K562 (cell line): ENCODE measurements around the gene PDE8B. TPM values are rescaled to one million over a fixed set of nuclear protein-coding genes. Genes with fewer than 3 reads are reported as not detected.

Source experiments
- ATAC-seq: fragments of 200-7000 bp; cut with Tn5 transposase; 3 replicates; pipeline ENCODE4 v1.9.1; 2020; ENCODE audit warnings: moderate library complexity
- BruUV-seq: library from RNA; stranded (reverse); fragments of 400-500 nt; replicated peaks from 2 replicates; lab custom pipeline; 2021; lab: Mats Ljungman, UMichigan
- CTCF ChIA-PET: fragments of 300-600 bp; formaldehyde crosslinking; extraction: SDS; loops from one replicate; lab custom pipeline; 2021; ENCODE audit warnings: low intra/inter-chr PET ratio; lab: Yijun Ruan, JAX
- POLR2A ChIA-PET: fragments of 300-600, 350-650 bp; sonication (Branson Sonifier 250); formaldehyde crosslinking; extraction: SDS; loops from one replicate; lab custom pipeline; 2021; ENCODE audit warnings: antibody characterized with exemption, inconsistent platforms; lab: Yijun Ruan, JAX
- DNase-seq, 4 experiments: peaks; one replicate each; pipeline versions ENCODE4 v3.0.0 to v3.0.0-alpha.2; 2011 to 2018; ENCODE audit warnings: low spot score in 3 of 4, mixed read lengths in 3 of 4; ENCODE audit errors: extremely low read depth in 1 of 4
- FAIRE-seq: peaks from 2 replicates; lab custom pipeline; 2011; peaks lifted over from hg19 to GRCh38; lab: Jason Lieb, UNC
- H2AFZ ChIP-seq: 2 replicates; pipeline ENCODE4 v1.6.0; 2011; ENCODE audit warnings: low read depth, low read length, control low read depth, inconsistent platforms
- H3K27ac ChIP-seq: fragments of 200-600 bp; 3 replicates; pipeline ENCODE4 v1.8.0; 2011; ENCODE audit warnings: low read depth, mild to moderate bottlenecking, control low read depth, inconsistent platforms, low read length, moderate library complexity, mixed read lengths; ENCODE audit errors: extremely low read depth
- H3K27me3 ChIP-seq, 2 experiments: fragments of 300-600 bp in 1 of 2; 2 replicates in 1 of 2; 3 replicates in 1 of 2; pipeline versions ENCODE4 v1.6.0 to v1.8.0; 2011; ENCODE audit warnings: inconsistent platforms in 2 of 2, low read length in 2 of 2, mild to moderate bottlenecking in 1 of 2, mixed read lengths in 1 of 2, moderate library complexity in 1 of 2; ENCODE audit not compliant: control insufficient read depth in 2 of 2, insufficient read depth in 2 of 2
- H3K36me3 ChIP-seq: fragments of 300-600 bp; 3 replicates; pipeline ENCODE4 v1.8.0; 2011; ENCODE audit warnings: mild to moderate bottlenecking, low read length, inconsistent platforms; ENCODE audit not compliant: control insufficient read depth, insufficient read depth
- H3K4me1 ChIP-seq, 2 experiments: fragments of 200-600 bp in 1 of 2; replicated peaks in 1 of 2; 2 replicates in 1 of 2; 3 replicates in 1 of 2; pipeline versions ENCODE4 v1.5.1 to v1.8.0; 2011; ENCODE audit warnings: inconsistent platforms in 2 of 2, low read length in 2 of 2, mild to moderate bottlenecking in 1 of 2, mixed read lengths in 1 of 2, moderate library complexity in 1 of 2; ENCODE audit not compliant: control insufficient read depth in 2 of 2, insufficient read depth in 2 of 2
- H3K4me2 ChIP-seq: 2 replicates; pipeline ENCODE4 v1.6.1; 2011; ENCODE audit warnings: low read length, control low read depth, inconsistent platforms, mixed read lengths; ENCODE audit not compliant: insufficient read depth
- H3K4me3 ChIP-seq: fragments of 200-600 bp; sonication (generic), shearing (Covaris generic); 2 replicates; pipeline ENCODE4 v1.5.1; 2016; ENCODE audit warnings: control low read depth, inconsistent platforms
- H3K79me2 ChIP-seq: fragments of 200-600 bp; 3 replicates; pipeline ENCODE4 v1.8.0; 2011; ENCODE audit warnings: low read length, inconsistent platforms; ENCODE audit not compliant: control insufficient read depth, insufficient read depth
- H3K9ac ChIP-seq, 2 experiments: 2 replicates each; pipeline versions ENCODE4 v1.6.0 to v1.6.1; 2011; ENCODE audit warnings: low read depth in 2 of 2, low read length in 2 of 2, control low read depth in 1 of 2, inconsistent platforms in 1 of 2, mild to moderate bottlenecking in 1 of 2, mixed read lengths in 1 of 2; ENCODE audit not compliant: insufficient read depth in 1 of 2
- H3K9me1 ChIP-seq: one replicate; pipeline ENCODE4 v1.6.0; 2011; ENCODE audit warnings: inconsistent platforms, mild to moderate bottlenecking, low read length, moderate library complexity; ENCODE audit not compliant: control insufficient read depth, insufficient read depth
- H3K9me3 ChIP-seq: replicated peaks from 2 replicates; pipeline ENCODE4 v1.5.1; 2011; ENCODE audit warnings: low read depth, low read length, inconsistent platforms; ENCODE audit not compliant: control insufficient read depth, insufficient read depth
- H4K20me1 ChIP-seq: replicated peaks from 2 replicates; pipeline ENCODE4 v1.6.1; 2011; ENCODE audit warnings: low read length, inconsistent platforms, mixed read lengths; ENCODE audit not compliant: control insufficient read depth, insufficient read depth
- DIDO1 ChIP-seq: fragments of 450-650 bp; IDR thresholded peaks from 2 replicates; pipeline ENCODE4 v1.6.1; 2016; ENCODE audit warnings: low read depth, missing biosample characterization, missing genetic modification characterization
- ELF2 ChIP-seq: fragments of 250-450 bp; sonication (Bioruptor Pico); IDR thresholded peaks from 2 replicates; pipeline ENCODE4 v1.5.0; 2021; ENCODE audit warnings: mild to moderate bottlenecking
- ETV6 ChIP-seq, 3 experiments: fragments of 150-350 bp in 1 of 3; sonication (generic) in 1 of 3; formaldehyde crosslinking in 1 of 3; IDR thresholded peaks; 2 replicates each; pipeline versions ENCODE4 v1.6.1 to v1.8.0; 2014 to 2022; ENCODE audit warnings: borderline replicate concordance in 2 of 3, low read depth in 2 of 3, antibody characterized with exemption in 1 of 3, low read length in 1 of 3, mild to moderate bottlenecking in 1 of 3, missing genetic modification reagents in 1 of 3
- FOXA3 ChIP-seq, 2 experiments: fragments of 450-650 bp in 1 of 2; sonication (generic) in 1 of 2; formaldehyde crosslinking; IDR thresholded peaks in 1 of 2; conservative IDR thresholded peaks in 1 of 2; 2 replicates each; pipeline versions ENCODE4 v1.4.0 to v1.8.0; 2020 to 2022; ENCODE audit warnings: mild to moderate bottlenecking in 2 of 2, missing genetic modification reagents in 1 of 2
- GATAD2B ChIP-seq: fragments of 450-650 bp; IDR thresholded peaks from 2 replicates; pipeline ENCODE4 v1.6.1; 2017; ENCODE audit warnings: mild to moderate bottlenecking, borderline replicate concordance
- NR2C2 ChIP-seq, 2 experiments: fragments of 200-800 bp in 1 of 2; sonication (Bioruptor generic) in 1 of 2; sonication (generic) in 1 of 2; formaldehyde crosslinking in 1 of 2; IDR thresholded peaks; 2 replicates each; pipeline versions ENCODE4 v1.6.1 to v1.8.0; 2016 to 2022; ENCODE audit warnings: mild to moderate bottlenecking in 1 of 2, missing compliant biosample characterization in 1 of 2, missing genetic modification characterization in 1 of 2, missing genetic modification reagents in 1 of 2
- PHB ChIP-seq: fragments of 250-450 bp; sonication (Bioruptor Pico); IDR thresholded peaks from 2 replicates; pipeline ENCODE4 v1.5.0; 2021
- ZNF263 ChIP-seq: sonication (generic); formaldehyde crosslinking; IDR thresholded peaks from 2 replicates; pipeline ENCODE4 v1.8.0; 2022; ENCODE audit warnings: mild to moderate bottlenecking, missing genetic modification reagents, borderline replicate concordance
- ZNF507 ChIP-seq: conservative IDR thresholded peaks from 2 replicates; pipeline ENCODE4 v1.6.1; 2017; ENCODE audit warnings: missing genetic modification characterization, missing compliant biosample characterization
- ZNF830 ChIP-seq: fragments of 250-450 bp; sonication (Bioruptor Pico); IDR thresholded peaks from 2 replicates; pipeline ENCODE4 v1.5.0; 2021; ENCODE audit warnings: mild to moderate bottlenecking
- WGBS: fragments of 100-300 bp; shearing (Covaris generic); methylation state at CpG from one replicate; pipeline ENCODE4 v1.1.6; 2016; ENCODE audit warnings: low coverage, mixed read lengths; ENCODE audit not compliant: insufficient coverage; ENCODE audit errors: missing lambda C conversion rate; 5-methylcytosine and 5-hydroxymethylcytosine counted together
- in situ Hi-C: fragments of 300-500 bp; cut with MboI; formaldehyde crosslinking; loops from 4 replicates; pipeline ENCODE4 v1.15.0; 2018; ENCODE audit warnings: inconsistent platforms, mixed read lengths
- intact Hi-C: fragments of 100-400 bp; cut with micrococcal nuclease; formaldehyde crosslinking; loops from 2 replicates; pipeline ENCODE4 v1.14.2; 2022
- polyA plus RNA-seq, 8 experiments: library from polyadenylated mRNA; depleted of rRNA in 4 of 8; stranded (reverse) in 5 of 8; unstranded in 3 of 8; fragments of >200 nt; fragmentation: Nextera tagmentation in 2 of 8; fragmentation: Illumina TruSeq in 1 of 8; extraction: Ambion mirVana in 2 of 8; extraction: Trizol in 1 of 8; gene quantifications; 2 replicates each; pipeline versions ENCODE4 v1.2.1 to v1.2.3, GENCODE V29; 2011 to 2014; ENCODE audit warnings: inconsistent platforms in 1 of 8, missing spikeins in 1 of 8
- total RNA-seq, 7 experiments: library from RNA; depleted of rRNA in 6 of 7; stranded (reverse); fragments of >200 nt in 6 of 7; fragmentation: Illumina TruSeq in 2 of 7; extraction: Trizol in 2 of 7; gene quantifications; 2 replicates each; pipeline versions ENCODE4 v1.2.1 to v1.2.3, GENCODE V29; 2011 to 2021; ENCODE audit warnings: low replicate concordance in 1 of 7
- TF ChIP-seq, protein P1 (sequence below): fragments of 450-650 bp; IDR thresholded peaks from one replicate; pipeline ENCODE4 v1.6.1; 2018; ENCODE audit warnings: mild to moderate bottlenecking, moderate library complexity; ENCODE audit not compliant: partially characterized antibody
- TF ChIP-seq, protein P2 (sequence below): IDR thresholded peaks from 2 replicates; pipeline ENCODE4 v1.6.1; 2012; ENCODE audit warnings: low read depth, low read length, improper control_type of control experiment, borderline replicate concordance
- TF ChIP-seq, protein P3 (sequence below): IDR thresholded peaks from 2 replicates; pipeline ENCODE4 v1.6.1; 2014; ENCODE audit warnings: antibody characterized with exemption
- TF ChIP-seq, protein P4 (sequence below): fragments of 450-650 bp; IDR thresholded peaks from 2 replicates; pipeline ENCODE4 v1.6.1; 2016; ENCODE audit warnings: low read depth, mild to moderate bottlenecking, moderate library complexity

PDE8B gene
- total and polyA plus RNA-seq, 9 of the 15 experiments (the other 6 are each of a cell fraction or from before 2014, with no cell fraction given): 0.15 to 0.28 TPM; not detected in 7

DNA sequence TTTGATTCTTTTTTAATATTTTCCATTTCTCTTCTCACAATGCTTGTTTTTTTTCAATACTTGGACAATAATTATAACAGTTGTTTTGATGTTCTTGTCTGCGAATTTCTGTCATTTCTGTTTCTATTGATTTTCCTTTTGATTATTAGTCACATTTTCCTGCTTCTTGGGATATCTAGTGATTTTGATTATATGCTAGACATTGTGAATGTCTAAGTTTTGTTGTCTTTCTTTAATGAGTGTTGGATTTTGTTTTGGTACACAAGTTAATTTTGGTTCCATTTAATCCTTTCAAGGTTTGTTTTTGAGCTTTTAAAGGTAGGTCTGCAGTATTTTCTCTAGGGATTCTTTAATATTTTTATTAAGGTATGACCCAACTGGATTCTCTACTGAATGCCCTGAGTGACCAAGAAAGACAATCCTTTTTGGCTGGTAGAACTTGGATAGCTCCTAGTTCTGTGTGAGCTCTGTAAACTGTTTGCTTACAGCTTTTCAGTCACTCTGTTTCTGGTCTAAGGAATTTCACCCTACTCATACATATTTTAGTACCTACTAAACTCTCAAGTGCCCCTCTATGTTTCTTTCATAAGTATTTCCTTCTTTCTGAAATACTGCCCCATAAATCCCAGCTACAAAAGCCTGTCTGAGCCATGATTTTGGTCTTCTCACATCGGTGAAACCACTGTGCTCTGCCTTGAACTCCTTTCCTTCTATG, 12.5 kb upstream of the PDE8B start:
- no peak overlapping the region for H3K9ac ChIP-seq
- in situ Hi-C loops (no loop called here), intact Hi-C loops (no loop called here)
- H2AFZ ChIP-seq: no peak overlapping the region
- CTCF ChIA-PET: no interaction called here
- ATAC-seq (no peak), DNase-seq (no peak), FAIRE-seq (no peak)
- TF ChIP-seq NR2C2 (CRISPR knock-in tag; IDR thresholded peaks at IDR 0.05): no peak
- TF ChIP-seq NR2C2 (tag; IDR thresholded peaks at IDR 0.05): no peak
- TF ChIP-seq GATAD2B: no peak
- no peak for TF ChIP-seq DIDO1 (tag)
- TF ChIP-seq, protein P1, sequence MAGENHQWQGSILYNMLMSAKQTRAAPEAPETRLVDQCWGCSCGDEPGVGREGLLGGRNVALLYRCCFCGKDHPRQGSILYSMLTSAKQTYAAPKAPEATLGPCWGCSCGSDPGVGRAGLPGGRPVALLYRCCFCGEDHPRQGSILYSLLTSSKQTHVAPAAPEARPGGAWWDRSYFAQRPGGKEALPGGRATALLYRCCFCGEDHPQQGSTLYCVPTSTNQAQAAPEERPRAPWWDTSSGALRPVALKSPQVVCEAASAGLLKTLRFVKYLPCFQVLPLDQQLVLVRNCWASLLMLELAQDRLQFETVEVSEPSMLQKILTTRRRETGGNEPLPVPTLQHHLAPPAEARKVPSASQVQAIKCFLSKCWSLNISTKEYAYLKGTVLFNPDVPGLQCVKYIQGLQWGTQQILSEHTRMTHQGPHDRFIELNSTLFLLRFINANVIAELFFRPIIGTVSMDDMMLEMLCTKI: no peak
- no peak for TF ChIP-seq ZNF507 (tag)
- TF ChIP-seq, protein P2, sequence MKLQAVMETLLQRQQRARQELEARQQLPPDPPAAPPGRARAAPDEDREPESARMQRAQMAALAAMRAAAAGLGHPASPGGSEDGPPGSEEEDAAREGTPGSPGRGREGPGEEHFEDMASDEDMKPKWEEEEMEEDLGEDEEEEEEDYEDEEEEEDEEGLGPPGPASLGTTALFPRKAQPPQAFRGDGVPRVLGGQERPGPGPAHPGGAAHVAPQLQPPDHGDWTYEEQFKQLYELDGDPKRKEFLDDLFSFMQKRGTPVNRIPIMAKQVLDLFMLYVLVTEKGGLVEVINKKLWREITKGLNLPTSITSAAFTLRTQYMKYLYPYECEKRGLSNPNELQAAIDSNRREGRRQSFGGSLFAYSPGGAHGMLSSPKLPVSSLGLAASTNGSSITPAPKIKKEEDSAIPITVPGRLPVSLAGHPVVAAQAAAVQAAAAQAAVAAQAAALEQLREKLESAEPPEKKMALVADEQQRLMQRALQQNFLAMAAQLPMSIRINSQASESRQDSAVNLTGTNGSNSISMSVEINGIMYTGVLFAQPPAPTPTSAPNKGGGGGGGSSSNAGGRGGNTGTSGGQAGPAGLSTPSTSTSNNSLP: no peak
- TF ChIP-seq ZNF263 (CRISPR knock-in tag): no peak
- no peak for TF ChIP-seq ZNF830
- no peak for TF ChIP-seq ETV6 (IDR thresholded peaks at IDR 0.05; ENCODE audit: borderline replicate concordance in 1 of 2, low read depth in 2 of 2, low read length in 1 of 2)
- no peak for TF ChIP-seq ETV6 (CRISPR knock-in tag; IDR thresholded peaks at IDR 0.05; ENCODE audit: borderline replicate concordance)
- no peak for TF ChIP-seq PHB (CRISPR knock-in tag)
- TF ChIP-seq, protein P3, sequence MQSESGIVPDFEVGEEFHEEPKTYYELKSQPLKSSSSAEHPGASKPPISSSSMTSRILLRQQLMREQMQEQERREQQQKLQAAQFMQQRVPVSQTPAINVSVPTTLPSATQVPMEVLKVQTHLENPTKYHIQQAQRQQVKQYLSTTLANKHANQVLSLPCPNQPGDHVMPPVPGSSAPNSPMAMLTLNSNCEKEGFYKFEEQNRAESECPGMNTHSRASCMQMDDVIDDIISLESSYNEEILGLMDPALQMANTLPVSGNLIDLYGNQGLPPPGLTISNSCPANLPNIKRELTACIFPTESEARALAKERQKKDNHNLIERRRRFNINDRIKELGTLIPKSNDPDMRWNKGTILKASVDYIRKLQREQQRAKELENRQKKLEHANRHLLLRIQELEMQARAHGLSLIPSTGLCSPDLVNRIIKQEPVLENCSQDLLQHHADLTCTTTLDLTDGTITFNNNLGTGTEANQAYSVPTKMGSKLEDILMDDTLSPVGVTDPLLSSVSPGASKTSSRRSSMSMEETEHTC: no peak
- TF ChIP-seq FOXA3 (CRISPR knock-in tag; conservative IDR thresholded peaks at IDR 0.05 in 1 of 2, IDR thresholded peaks at IDR 0.05 in 1 of 2): no peak
- TF ChIP-seq, protein P4, sequence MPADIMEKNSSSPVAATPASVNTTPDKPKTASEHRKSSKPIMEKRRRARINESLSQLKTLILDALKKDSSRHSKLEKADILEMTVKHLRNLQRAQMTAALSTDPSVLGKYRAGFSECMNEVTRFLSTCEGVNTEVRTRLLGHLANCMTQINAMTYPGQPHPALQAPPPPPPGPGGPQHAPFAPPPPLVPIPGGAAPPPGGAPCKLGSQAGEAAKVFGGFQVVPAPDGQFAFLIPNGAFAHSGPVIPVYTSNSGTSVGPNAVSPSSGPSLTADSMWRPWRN: no peak
- no peak for TF ChIP-seq ELF2 (CRISPR knock-in tag)
- BruUV-seq: no TSS peak
- no peaks in the 10 kb centered on the region for H4K20me1 ChIP-seq
- no peaks in the 10 kb centered on the region for H3K9me3 ChIP-seq
- no peaks in the 10 kb centered on the region for H3K4me1 ChIP-seq
- H3K27me3 ChIP-seq: no peaks in the 10 kb centered on the region
- POLR2A ChIA-PET: no interaction called here
- H3K9me1 ChIP-seq: no peaks in the 10 kb centered on the region
- no peak overlapping the region for H3K4me3 ChIP-seq
- H3K4me2 ChIP-seq: no peak overlapping the region
- no peak overlapping the region for H3K27ac ChIP-seq
- WGBS: 0% methylated on average over 2 of the region's 2 CpGs
- no peaks in the 10 kb centered on the region for H3K79me2 ChIP-seq
- no peaks in the 10 kb centered on the region for H3K36me3 ChIP-seq
